ENCODE measurements around the gene RFX3.

RFX3 gene

GRCh38 chr9:3371842-3372241 lies 154.0 kb downstream of the RFX3 start:
- no peak for DNase-seq (ENCODE audit: extremely low read depth, low read depth)
- no peak for TF ChIP-seq CTCF (IDR thresholded peaks at IDR 0.05; ENCODE audit: low read depth, low read length, missing control alignments)
- H3K4me3 ChIP-seq (replicated peaks; ENCODE audit: low read depth, low read length), result no peak overlapping the region

- no peak for TF ChIP-seq CTCF (IDR thresholded peaks at IDR 0.05; ENCODE audit: low read depth, low read length, missing control alignments)
- no peak for DNase-seq (ENCODE audit: extremely low read depth, low read depth)
Observed at GRCh38 chr9:3370715-3371114, 155.1 kb downstream of the RFX3 start.

GRCh38 chr9:3367185-3367584 lies 158.6 kb downstream of the RFX3 start:
- TF ChIP-seq CTCF (IDR thresholded peaks at IDR 0.05; ENCODE audit: low read depth, low read length, missing control alignments), result no peak
- DNase-seq (ENCODE audit: extremely low read depth, low read depth), result no peak
- H3K4me3 ChIP-seq (replicated peaks; ENCODE audit: low read depth, low read length), result no peak overlapping the region

More at GRCh38 chr9:3370715-3371114, 155.1 kb downstream of the RFX3 start:
- H3K4me3 ChIP-seq (replicated peaks; ENCODE audit: low read depth, low read length), result no peak overlapping the region

GRCh38 chr9:3361689-3362392 lies 164.0 kb downstream of the RFX3 start:
- H3K4me3 ChIP-seq (replicated peaks; ENCODE audit: low read depth, low read length), result no peak overlapping the region
- no peak for DNase-seq (ENCODE audit: extremely low read depth, low read depth)
- no peak for TF ChIP-seq CTCF (IDR thresholded peaks at IDR 0.05; ENCODE audit: low read depth, low read length, missing control alignments)

- no peak for DNase-seq (ENCODE audit: extremely low read depth, low read depth)
- H3K4me3 ChIP-seq (replicated peaks; ENCODE audit: low read depth, low read length), result no peak overlapping the region
- TF ChIP-seq CTCF (IDR thresholded peaks at IDR 0.05; ENCODE audit: low read depth, low read length, missing control alignments), result no peak
Observed at GRCh38 chr9:3361116-3361515, 164.7 kb downstream of the RFX3 start.

GRCh38 chr9:3360245-3360644 lies 165.6 kb downstream of the RFX3 start:
- no peak for TF ChIP-seq CTCF (IDR thresholded peaks at IDR 0.05; ENCODE audit: low read depth, low read length, missing control alignments)
- no peak overlapping the region for H3K4me3 ChIP-seq (replicated peaks; ENCODE audit: low read depth, low read length)
- no peak for DNase-seq (ENCODE audit: extremely low read depth, low read depth)

GRCh38 chr9:3359778-3360177 lies 166.0 kb downstream of the RFX3 start:
- H3K4me3 ChIP-seq (replicated peaks; ENCODE audit: low read depth, low read length), result no peak overlapping the region
- TF ChIP-seq CTCF (IDR thresholded peaks at IDR 0.05; ENCODE audit: low read depth, low read length, missing control alignments), result no peak
- no peak for DNase-seq (ENCODE audit: extremely low read depth, low read depth)
